Stomach (tissue), 9 donors: Measurements from ENCODE around the gene HSPA1L. TPM values are rescaled to one million over a fixed set of nuclear protein-coding genes. Genes with fewer than 3 reads are reported as not detected.

Experiments used
- DNase-seq, 2 donors: peaks; one replicate each; pipeline versions ENCODE4 v3.0.0 to v3.0.0-alpha.2; 2013 to 2019
- H3K27ac ChIP-seq, 5 donors: fragments of 200-600 bp in 4 of 5; sonication (generic) in 4 of 5; one replicate each; pipeline ENCODE4 v1.5.1; 2013 to 2019; ENCODE audit warnings: mild to moderate bottlenecking in 1 of 5, moderate library complexity in 1 of 5
- H3K27me3 ChIP-seq, 3 donors: fragments of 200-600 bp; sonication (generic); one replicate each; pipeline ENCODE4 v1.5.1; 2017 to 2019; ENCODE audit warnings: mixed run types in 1 of 3
- H3K36me3 ChIP-seq, 4 donors: fragments of 200-600 bp; sonication (generic); 1 replicate in 3 of 4; 2 replicates in 1 of 4; pipeline ENCODE4 v1.5.1; 2016 to 2019
- H3K4me1 ChIP-seq, 4 donors: fragments of 200-600 bp; sonication (generic); one replicate each; pipeline ENCODE4 v1.5.1; 2016 to 2019
- H3K4me3 ChIP-seq, 4 donors: fragments of 200-600 bp; sonication (generic) in 3 of 4; one replicate each; pipeline ENCODE4 v1.5.1; 2016 to 2019; ENCODE audit warnings: mild to moderate bottlenecking in 1 of 4
- H3K9me3 ChIP-seq, 4 donors: fragments of 200-600 bp; sonication (generic); one replicate each; pipeline ENCODE4 v1.5.1; 2016 to 2019
- EP300 ChIP-seq: sonication (generic); formaldehyde crosslinking; IDR thresholded peaks from one replicate; pipeline ENCODE4 v1.6.1; 2017; ENCODE audit warnings: antibody characterized with exemption
- POLR2A ChIP-seq, 4 donors: fragments of 450-650 bp; IDR thresholded peaks; one replicate each; pipeline ENCODE4 v1.6.1; 2016; ENCODE audit warnings: antibody characterized with exemption in 4 of 4, control low read depth in 2 of 4, mild to moderate bottlenecking in 1 of 4, moderate library complexity in 1 of 4
- POLR2AphosphoS5 ChIP-seq, 3 donors: sonication (generic); formaldehyde crosslinking; IDR thresholded peaks; one replicate each; pipeline ENCODE4 v1.6.1; 2016; ENCODE audit warnings: antibody characterized with exemption in 3 of 3
- WGBS, 5 donors: extraction: QIAGEN DNeasy Blood & Tissue Kit in 3 of 5; methylation state at CpG; one replicate each; pipeline versions ENCODE4 v1.1.5 to v1.1.7; 2013 to 2018; 5-methylcytosine and 5-hydroxymethylcytosine counted together
- intact Hi-C: fragments of 100-400 bp; cut with DNase I; formaldehyde crosslinking; loops from one replicate; pipeline ENCODE4 v1.15.1; 2023; ENCODE audit warnings: low total_unique reads
- polyA plus RNA-seq, 3 donors: library from polyadenylated mRNA; stranded (reverse); fragments of 200-250 nt; gene quantifications; one replicate each; pipeline ENCODE4 v1.2.3, GENCODE V29; 2013
- total RNA-seq, 5 donors: library from RNA; depleted of rRNA; stranded (reverse); fragments of >200 nt; gene quantifications; one replicate each; pipeline versions ENCODE4 v1.1.0 to v1.2.3, GENCODE V29; 2014 to 2016
- TF ChIP-seq, protein P1 (sequence below), 7 experiments: fragments of 450-650 bp in 4 of 7; fragments of 200-600 bp in 3 of 7; sonication (generic) in 3 of 7; IDR thresholded peaks; one replicate each; pipeline ENCODE4 v1.5.1; 2016 to 2019; ENCODE audit warnings: antibody characterized with exemption in 7 of 7, control low read depth in 2 of 7, mild to moderate bottlenecking in 1 of 7
- donor health status: healthy with polysubstance abuse.
- donor health status: Bipolar disorder and iron deficiency.
- donor health status: healthy.

HSPA1L gene
- total and polyA plus RNA-seq, 8 donors: 0.46 to 1.7 (median 0.98) TPM; not detected in 3

DNA sequence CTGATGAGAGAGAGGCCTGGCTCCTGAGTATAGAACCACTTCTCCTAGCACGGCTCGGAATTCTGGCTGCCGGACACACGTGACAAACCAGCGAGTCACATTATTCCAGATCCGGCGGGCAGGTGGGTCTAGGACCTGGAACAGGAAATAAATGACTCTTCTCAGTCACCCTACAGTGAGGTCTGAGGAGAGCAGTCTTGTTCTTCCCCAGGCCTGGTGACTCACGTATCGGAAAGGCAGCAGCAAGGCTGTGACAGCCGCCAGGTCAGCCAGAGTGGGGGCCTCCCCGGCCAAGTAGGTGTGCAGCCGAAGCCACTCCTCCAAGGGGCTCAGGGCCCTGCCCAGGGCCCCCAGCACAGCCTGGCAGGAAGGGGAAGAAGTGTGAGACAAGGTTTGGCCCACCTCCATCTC is 22.3 kb downstream of the HSPA1L start:
- Histone ChIP-seq H3K4me3 (no peak overlapping the region), H3K27ac (peak overlapping the region in 3 of 5 donors; percentile 24 to 100 (median 46)), H3K27me3 (no peaks in the 10 kb centered on the region), H3K9me3 (no peaks in the 10 kb centered on the region), H3K4me1 (peaks cover 12 to 41% (median 30%) of the 10 kb centered on the region in 4 donors), H3K36me3 (peaks cover 11 to 52% (median 39%) of the 10 kb centered on the region in 4 donors)
- no peak for DNase-seq
- intact Hi-C loops: no loop called here
- TF ChIP-seq, protein P1, sequence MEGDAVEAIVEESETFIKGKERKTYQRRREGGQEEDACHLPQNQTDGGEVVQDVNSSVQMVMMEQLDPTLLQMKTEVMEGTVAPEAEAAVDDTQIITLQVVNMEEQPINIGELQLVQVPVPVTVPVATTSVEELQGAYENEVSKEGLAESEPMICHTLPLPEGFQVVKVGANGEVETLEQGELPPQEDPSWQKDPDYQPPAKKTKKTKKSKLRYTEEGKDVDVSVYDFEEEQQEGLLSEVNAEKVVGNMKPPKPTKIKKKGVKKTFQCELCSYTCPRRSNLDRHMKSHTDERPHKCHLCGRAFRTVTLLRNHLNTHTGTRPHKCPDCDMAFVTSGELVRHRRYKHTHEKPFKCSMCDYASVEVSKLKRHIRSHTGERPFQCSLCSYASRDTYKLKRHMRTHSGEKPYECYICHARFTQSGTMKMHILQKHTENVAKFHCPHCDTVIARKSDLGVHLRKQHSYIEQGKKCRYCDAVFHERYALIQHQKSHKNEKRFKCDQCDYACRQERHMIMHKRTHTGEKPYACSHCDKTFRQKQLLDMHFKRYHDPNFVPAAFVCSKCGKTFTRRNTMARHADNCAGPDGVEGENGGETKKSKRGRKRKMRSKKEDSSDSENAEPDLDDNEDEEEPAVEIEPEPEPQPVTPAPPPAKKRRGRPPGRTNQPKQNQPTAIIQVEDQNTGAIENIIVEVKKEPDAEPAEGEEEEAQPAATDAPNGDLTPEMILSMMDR (IDR thresholded peaks at IDR 0.05): no peak
- TF ChIP-seq POLR2A (IDR thresholded peaks at IDR 0.05): no peak
- no peak for TF ChIP-seq EP300
- TF ChIP-seq POLR2AphosphoS5 (IDR thresholded peaks at IDR 0.05): no peak
- whole genome bisulfite sequencing, 5 donors: 74 to 93% (median 82%) methylated on average over 10 to 12 of the region's 12 CpGs

DNA sequence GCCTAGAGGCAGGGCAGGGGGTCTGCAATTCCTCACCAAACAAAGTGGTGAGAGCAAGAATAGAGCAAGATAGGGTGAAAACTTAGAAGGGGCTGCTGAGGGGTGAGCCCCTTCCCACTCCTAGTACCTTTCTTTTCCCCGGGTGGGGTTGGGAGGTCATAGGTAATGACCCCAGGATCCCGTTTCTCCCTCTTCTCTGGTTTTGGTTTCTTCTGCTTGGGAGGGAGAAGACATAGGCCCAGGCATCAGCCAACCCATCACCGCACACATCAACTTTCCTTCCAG is 23.1 kb downstream of the HSPA1L start:
- Histone ChIP-seq H3K27ac (peak overlapping the region in 2 of 5 donors; percentile 24 to 100), H3K9me3 (no peaks in the 10 kb centered on the region), H3K36me3 (peaks cover 11 to 52% (median 43%) of the 10 kb centered on the region in 4 donors), H3K4me1 (peaks cover 12 to 41% (median 30%) of the 10 kb centered on the region in 4 donors), H3K4me3 (no peak overlapping the region), H3K27me3 (no peaks in the 10 kb centered on the region)
- intact Hi-C loops: no loop called here
- no peak for DNase-seq
- 67 to 95% (median 69%) methylated on average over 3 of the region's 3 CpGs for WGBS, 5 donors
- no peak for TF ChIP-seq POLR2A (IDR thresholded peaks at IDR 0.05)

DNA sequence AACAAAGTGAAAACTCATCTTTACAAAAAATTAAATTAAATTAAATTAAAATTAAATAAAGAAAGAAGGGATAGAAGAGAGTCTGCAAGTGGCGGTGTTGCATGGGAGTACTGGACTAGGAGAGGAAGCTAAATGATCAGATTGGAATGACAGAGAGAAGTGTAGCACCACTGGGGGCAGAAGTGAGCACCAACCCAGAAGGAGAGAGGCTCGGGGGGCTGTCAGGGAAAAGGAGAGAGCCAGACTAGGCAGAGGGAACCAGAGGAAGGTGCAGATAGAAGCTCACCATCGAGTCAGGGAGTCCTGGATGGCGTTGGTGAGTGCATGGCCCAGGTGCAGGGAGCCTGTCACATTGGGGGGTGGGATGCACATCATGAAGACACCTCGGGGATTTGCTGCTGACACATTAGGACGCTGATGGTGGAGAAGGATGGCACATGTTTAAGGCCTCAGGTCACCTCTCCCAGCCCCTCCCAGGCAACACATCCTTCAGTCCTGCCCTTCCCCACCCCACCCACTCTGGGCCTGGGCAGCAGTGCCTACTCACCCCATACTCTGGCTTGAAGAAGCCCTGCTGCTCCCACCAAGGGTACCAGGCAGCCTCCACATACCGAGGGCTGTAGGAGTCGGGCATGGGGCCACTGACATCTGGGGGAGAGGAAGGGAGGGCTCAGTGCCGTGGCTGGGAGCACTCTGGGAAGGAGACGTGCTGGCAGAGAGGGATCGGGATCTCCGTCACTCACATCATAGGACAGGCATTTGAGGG is 23.6 kb downstream of the HSPA1L start:
- WGBS, 5 donors: 63 to 76% (median 66%) methylated on average over 12 of the region's 12 CpGs
- peak; percentile 44 to 84 for DNase-seq
- Histone ChIP-seq H3K4me1 (peaks cover 12 to 40% (median 30%) of the 10 kb centered on the region in 4 donors), H3K4me3 (no peak overlapping the region), H3K36me3 (peaks cover 11 to 54% (median 42%) of the 10 kb centered on the region in 4 donors), H3K9me3 (no peaks in the 10 kb centered on the region), H3K27ac (peak overlapping the region in 3 of 5 donors; percentile 12 to 18 (median 18)), H3K27me3 (no peaks in the 10 kb centered on the region)
- intact Hi-C loops: no loop called here
- TF ChIP-seq, protein P1 (IDR thresholded peaks at IDR 0.05): peak in 5 of 7 experiments; percentile 38 to 51 (median 44)
- TF ChIP-seq POLR2A (IDR thresholded peaks at IDR 0.05): no peak

DNA sequence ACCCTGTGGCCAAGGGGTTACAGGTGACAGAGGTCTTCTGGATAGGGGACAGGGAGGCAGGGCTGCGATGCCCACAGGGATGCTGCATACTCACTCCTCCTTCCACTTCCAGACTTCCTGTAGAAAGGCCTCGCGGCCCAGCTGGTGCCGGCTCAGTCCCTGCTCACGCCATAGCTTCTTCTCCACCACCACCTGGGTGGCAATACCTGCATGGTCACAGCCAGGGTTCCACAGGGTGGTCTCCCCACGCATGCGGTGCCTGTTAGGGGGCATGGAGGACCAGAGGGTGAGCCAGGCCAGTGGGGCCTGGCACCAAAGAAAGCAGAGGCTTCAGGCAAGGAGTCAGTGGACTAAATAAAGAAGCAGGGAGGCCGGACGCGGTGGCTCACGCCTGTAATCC is 29.6 kb downstream of the HSPA1L start:
- 91 to 98% (median 96%) methylated on average over 11 of the region's 11 CpGs for WGBS, 5 donors

More for the DNA sequence above, 29.6 kb downstream of the HSPA1L start:
- no peak for TF ChIP-seq POLR2A (IDR thresholded peaks at IDR 0.05)
- no peak for TF ChIP-seq POLR2AphosphoS5 (IDR thresholded peaks at IDR 0.05)
- TF ChIP-seq EP300: no peak
- TF ChIP-seq, protein P1 (IDR thresholded peaks at IDR 0.05): no peak
- Histone ChIP-seq H3K27ac (no peak overlapping the region), H3K9me3 (no peaks in the 10 kb centered on the region), H3K4me1 (no peaks in the 10 kb centered on the region), H3K4me3 (no peak overlapping the region), H3K36me3 (peaks cover 50 to 86% (median 77%) of the 10 kb centered on the region in 4 donors), H3K27me3 (no peaks in the 10 kb centered on the region)
- intact Hi-C loops: no loop called here
- no peak for DNase-seq
